GM12874 (cell line): ENCODE measurements around the gene ATE1.

Experiments
- TF ChIP-seq, protein P1 (sequence below): IDR thresholded peaks from 2 replicates; pipeline ENCODE4 v1.5.1; 2011; ENCODE audit warnings: low read depth, mild to moderate bottlenecking, control low read depth, low read length, moderate library complexity; ENCODE audit not compliant: insufficient read depth

ATE1 gene

DNA sequence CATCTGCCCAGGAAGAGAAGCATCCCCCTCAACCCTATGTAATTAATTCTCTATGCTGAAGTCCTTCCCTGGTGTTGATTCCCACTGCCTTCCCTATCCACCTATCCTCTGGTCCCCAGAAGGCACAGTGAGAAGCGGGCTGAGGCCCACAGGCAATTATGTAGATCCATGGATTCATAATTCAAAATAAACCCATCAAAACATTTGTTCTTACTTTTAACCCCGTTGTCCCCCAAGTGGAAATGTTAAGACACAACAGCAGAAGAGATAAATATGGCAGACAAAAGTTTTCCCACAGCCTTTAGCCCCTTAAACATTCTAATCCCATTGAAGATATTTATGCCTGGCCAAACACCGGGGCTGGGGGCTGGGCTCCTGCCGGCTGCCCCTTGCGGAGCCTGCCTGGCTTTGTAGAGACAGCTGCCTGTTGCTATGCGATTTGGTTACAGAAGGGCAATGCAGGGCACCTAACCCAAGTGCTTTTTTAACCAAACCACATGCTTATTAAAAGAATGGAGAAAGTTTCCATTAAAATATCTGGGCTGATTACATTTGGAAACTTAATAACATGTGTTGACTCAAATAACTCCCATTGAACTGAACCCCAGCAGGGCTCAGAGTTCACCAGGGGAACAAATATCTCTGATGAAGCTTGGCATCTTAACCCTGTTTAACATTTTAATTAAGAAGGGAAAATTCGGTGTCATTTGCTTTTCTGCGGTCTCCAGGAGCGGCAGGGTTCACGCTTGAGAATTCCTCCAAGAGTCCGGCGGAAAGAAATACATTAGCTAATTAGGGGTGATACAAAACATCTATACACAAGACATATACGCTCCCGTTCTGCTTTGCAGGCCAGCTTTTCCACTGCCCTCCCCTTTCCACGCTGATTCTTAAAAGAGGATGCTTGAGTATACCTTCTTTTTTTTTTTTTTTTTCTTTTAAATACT is 218.8 kb downstream of the ATE1 start:
- TF ChIP-seq, protein P1, sequence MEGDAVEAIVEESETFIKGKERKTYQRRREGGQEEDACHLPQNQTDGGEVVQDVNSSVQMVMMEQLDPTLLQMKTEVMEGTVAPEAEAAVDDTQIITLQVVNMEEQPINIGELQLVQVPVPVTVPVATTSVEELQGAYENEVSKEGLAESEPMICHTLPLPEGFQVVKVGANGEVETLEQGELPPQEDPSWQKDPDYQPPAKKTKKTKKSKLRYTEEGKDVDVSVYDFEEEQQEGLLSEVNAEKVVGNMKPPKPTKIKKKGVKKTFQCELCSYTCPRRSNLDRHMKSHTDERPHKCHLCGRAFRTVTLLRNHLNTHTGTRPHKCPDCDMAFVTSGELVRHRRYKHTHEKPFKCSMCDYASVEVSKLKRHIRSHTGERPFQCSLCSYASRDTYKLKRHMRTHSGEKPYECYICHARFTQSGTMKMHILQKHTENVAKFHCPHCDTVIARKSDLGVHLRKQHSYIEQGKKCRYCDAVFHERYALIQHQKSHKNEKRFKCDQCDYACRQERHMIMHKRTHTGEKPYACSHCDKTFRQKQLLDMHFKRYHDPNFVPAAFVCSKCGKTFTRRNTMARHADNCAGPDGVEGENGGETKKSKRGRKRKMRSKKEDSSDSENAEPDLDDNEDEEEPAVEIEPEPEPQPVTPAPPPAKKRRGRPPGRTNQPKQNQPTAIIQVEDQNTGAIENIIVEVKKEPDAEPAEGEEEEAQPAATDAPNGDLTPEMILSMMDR: no peak

DNA sequence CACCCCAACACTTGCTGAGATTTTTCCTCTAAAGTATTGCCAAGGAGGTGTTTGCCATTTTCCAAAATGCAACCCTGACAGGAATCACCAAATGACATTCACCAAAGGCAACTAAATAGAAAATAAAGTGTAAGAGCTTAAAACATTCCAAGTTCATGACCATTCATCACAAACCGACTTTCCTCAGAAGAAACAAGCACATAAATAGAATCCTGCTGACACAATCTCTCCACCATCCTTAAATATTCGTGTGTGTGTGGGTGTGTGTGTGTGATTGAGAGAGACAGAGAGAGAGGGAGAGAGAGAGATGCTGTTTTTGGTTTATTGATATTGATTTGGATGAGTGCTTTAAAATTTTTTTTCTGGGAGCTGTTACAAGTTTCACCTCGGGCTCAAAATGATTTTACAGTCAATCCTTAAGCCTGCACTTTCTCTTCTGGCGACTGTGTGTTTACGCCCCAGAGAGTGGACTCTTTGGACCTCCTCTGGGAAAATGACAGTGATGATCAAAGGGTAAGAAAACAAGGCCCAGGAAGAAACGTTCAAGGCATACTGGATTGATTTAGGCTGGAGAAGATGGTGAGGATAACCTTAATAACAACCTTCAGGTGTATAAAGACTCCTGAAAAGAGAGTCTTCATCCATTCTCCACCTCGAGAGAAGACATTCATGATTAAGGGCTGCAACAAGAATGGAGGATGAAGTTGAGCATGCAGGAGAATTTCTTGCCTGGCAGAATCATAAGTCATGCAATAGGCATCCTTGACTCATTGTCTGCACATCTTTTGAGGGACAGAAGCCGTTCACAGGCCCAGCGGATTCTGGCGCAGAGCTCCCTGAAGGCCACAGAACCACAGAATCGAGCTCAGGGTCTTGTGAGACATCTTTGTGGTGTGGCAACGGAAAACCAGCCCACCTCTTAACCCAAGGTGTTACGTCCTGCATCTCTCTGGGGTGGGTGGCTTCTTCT is 225.2 kb downstream of the ATE1 start:
- TF ChIP-seq, protein P1: no peak

DNA sequence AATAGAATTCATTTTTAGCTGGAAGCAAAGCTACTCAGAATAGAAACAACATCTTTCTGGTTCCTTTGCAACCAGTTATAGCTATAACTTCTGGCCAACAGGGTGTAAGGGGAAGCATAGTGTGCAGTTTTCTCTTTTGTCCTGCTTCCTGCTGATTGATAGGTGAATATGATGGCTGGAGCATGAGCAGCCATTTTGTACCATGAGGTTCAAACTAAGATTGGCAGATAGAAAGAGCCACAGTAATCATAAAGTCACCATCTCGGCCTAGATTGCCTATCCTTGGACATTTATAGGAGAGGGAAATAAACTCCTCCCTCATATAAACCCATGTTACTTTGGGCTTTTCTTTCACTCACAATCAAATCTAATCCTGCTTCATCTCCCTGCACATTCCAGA is 227.4 kb downstream of the ATE1 start:
- TF ChIP-seq, protein P1: no peak

DNA sequence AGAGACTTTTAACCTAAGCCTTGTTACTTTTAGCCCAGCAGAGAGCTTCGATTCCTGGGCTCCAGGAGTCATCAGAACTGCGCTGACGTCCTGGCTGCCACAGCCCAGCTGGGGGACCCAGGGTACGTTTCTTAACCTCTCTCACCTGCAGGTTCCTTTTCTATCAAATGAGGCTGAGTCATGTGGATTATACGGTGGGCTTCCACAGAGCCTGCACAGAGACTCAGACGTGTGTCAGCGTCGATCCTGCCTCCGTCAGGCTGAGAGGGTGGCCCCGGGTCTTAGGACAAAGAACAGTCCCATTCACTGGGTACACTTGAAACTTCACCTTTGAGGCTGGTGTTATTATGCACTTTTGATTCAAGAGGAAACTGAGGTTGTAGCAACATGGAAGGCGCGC is 228.9 kb downstream of the ATE1 start:
- TF ChIP-seq, protein P1: no peak

DNA sequence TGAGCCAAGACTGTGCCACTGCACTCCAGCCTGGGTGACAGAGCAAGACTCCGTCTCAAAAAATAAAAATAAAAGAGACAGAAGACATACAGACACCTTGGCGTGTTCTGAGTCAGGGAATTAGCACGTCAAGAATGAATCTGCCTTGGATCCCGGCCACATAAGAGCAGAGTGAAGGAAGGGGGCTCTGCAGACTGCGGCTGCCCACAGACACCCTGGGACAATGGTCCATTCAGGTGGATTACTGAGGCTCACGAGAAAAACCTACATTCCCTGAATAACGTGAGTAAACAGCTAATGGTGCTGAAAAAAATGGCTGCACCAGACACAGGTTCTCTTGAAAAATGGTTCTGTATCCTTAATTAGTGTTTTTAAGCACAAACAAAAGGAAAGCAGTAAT is 229.5 kb downstream of the ATE1 start:
- TF ChIP-seq, protein P1: no peak

DNA sequence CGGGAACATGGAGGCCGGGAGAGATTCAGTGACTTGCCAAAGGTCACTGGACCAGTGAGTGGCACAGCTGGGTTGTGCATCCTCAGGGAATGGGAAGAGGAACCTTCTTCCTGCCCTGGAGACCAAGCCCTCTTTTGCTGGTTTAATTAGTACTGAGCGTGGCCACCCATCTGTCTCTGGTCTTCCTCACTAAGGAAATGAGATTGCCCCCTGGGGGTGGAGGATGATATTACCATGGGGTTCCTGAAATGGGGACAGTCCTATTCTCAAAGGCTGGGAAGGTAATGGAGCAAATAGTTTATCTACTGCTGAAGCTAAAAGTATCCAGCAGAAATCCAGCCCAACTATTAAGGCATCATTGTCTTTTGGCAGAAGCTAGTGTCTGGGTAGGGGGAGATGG is 231.0 kb downstream of the ATE1 start:
- TF ChIP-seq, protein P1: peak; percentile 41; the same call in 1 of the 2 replicates

DNA sequence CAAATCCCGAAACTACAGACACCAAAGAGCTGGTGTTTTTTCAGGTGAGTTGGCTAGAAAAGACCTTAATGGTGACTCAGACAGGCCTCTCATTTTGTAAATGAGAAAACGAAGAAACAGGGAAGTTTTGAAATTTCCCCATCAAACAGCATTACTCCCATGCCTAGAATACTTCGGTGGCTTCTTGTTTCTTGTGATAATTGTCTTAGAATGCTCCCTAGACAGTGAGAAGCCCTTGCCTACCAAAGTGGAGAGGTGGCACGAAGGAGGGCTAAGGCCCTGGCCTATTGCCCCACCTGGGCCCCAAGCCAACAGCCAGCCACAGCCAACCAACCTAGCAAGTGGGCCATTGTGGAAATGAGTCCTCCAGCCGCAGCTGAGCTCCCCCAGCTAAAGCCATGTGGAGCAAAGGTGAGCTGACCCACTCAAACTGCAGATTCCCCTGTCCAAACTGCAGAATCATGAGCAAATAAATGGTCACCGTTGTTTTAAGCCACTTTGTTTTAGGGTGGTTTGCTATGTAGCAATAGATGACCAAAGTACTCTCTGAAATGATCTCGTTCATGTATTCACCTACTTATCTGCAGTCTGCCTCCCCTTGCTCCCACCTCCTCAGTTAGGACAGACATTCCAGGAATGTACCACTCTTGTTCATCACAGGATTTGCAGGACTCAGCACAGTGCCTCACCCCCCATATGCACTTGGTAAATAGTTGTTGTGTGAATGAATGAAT is 231.9 kb downstream of the ATE1 start:
- TF ChIP-seq, protein P1: no peak
